ENCODE measurements around the gene ZNF30. TPM values are rescaled to one million over a fixed set of nuclear protein-coding genes. Genes with fewer than 3 reads are reported as not detected.

The ZNF30 gene
- 1 to 10 TPM; 1.3 to 9.6 (median 2.5) TPM for total RNA-seq

- intact Hi-C loops (cut with DNase I) = no loop called here
- Histone ChIP-seq H3K36me3 (peaks cover 0 to 21% (median 10%) of the 10 kb centered on the region in 4 donors), H3K4me1 (peaks cover 7 to 18% (median 14%) of the 10 kb centered on the region in 4 donors), H3K4me3 (peak within 1 kb of the TSS; percentile 65 to 82 (median 75)), H3K27me3 (no peaks in the 10 kb centered on the region), H3K9me3 (no peaks in the 10 kb centered on the region), H3K27ac (replicated peaks in 1 of 4) (peak within 1 kb of the TSS; percentile 73 to 87 (median 82))
- WGBS = under 1% methylated on average over 44 of the region's 53 CpGs
- DNase-seq (ENCODE audit: extremely low spot score) = peak; percentile 93
- TF ChIP-seq POLR2AphosphoS5 (IDR thresholded peaks at IDR 0.05) (peak; percentile 69 to 89), POLR2A (IDR thresholded peaks at IDR 0.05; ENCODE audit: low read depth) (no peak)
- TF ChIP-seq, protein P1, sequence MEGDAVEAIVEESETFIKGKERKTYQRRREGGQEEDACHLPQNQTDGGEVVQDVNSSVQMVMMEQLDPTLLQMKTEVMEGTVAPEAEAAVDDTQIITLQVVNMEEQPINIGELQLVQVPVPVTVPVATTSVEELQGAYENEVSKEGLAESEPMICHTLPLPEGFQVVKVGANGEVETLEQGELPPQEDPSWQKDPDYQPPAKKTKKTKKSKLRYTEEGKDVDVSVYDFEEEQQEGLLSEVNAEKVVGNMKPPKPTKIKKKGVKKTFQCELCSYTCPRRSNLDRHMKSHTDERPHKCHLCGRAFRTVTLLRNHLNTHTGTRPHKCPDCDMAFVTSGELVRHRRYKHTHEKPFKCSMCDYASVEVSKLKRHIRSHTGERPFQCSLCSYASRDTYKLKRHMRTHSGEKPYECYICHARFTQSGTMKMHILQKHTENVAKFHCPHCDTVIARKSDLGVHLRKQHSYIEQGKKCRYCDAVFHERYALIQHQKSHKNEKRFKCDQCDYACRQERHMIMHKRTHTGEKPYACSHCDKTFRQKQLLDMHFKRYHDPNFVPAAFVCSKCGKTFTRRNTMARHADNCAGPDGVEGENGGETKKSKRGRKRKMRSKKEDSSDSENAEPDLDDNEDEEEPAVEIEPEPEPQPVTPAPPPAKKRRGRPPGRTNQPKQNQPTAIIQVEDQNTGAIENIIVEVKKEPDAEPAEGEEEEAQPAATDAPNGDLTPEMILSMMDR (IDR thresholded peaks at IDR 0.05) = peak in 2 of 3 experiments; percentile 2 to 21
Observed at GRCh38 chr19:34926685-34927375, at the start of gene ZNF30. ZNF30 (plus strand) TSS chr19:34926903; CDS start chr19:34929948, 3,045 bp downstream.

DNA sequence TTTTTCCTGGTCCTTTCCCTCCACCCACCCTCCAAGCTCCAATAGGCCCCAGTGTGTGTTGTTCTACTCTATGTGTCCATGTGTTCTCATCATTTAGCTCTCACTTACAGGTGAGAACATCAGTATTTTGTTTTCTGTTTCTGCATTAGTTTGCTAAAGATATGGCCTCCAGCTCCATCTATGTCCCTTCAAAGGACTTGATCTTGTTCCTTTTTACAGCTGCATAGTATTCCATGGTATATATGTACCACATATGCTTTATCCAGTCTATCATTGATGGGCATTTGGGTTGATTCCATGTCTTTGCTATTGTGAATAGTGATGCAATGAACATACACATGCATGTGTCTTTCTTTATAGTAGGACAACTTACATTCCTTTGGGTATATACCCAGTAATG, 47.1 kb upstream of the ZNF30 start:
- Histone ChIP-seq H3K9me3 (peaks cover 0 to under 1% (median 0%) of the 10 kb centered on the region in 4 donors), H3K27ac (replicated peaks in 1 of 4) (no peak overlapping the region), H3K4me1 (no peaks in the 10 kb centered on the region), H3K4me3 (no peak overlapping the region), H3K27me3 (peaks cover 0 to 3% (median 0%) of the 10 kb centered on the region in 4 donors), H3K36me3 (no peaks in the 10 kb centered on the region)
- DNase-seq (ENCODE audit: extremely low spot score) = no peak
- no peak for TF ChIP-seq POLR2AphosphoS5 (IDR thresholded peaks at IDR 0.05)
- TF ChIP-seq, protein P1 (IDR thresholded peaks at IDR 0.05) = no peak
- no peak for TF ChIP-seq POLR2A (IDR thresholded peaks at IDR 0.05; ENCODE audit: low read depth)
- intact Hi-C loops (cut with DNase I) = no loop called here

DNA sequence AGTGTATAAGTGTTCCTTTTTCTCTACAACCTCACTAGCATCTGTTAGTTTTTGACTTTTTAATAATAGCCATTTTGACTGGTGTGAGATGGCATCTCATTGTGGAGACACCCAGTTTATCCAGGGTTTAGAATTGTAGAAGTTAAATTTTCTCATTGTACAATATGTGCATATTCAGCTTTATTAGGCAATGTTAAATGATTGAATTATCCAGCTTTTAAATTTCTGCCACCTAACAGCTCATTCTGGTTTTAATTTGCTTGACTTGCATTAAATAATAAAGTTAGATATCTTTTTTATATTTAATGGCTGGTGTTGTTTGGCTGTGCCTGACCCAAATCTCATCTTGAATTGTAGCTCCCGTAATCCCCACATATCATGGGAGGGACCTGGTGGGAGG, 46.7 kb upstream of the ZNF30 start:
- intact Hi-C loops (cut with DNase I) = no loop called here
- WGBS = 94% methylated on average over 1 of the region's 1 CpG
- Histone ChIP-seq H3K27me3 (peaks cover 0 to 3% (median 0%) of the 10 kb centered on the region in 4 donors), H3K4me1 (no peaks in the 10 kb centered on the region), H3K36me3 (no peaks in the 10 kb centered on the region), H3K4me3 (no peak overlapping the region), H3K27ac (replicated peaks in 1 of 4) (no peak overlapping the region), H3K9me3 (peaks cover 0 to 6% (median 2%) of the 10 kb centered on the region in 4 donors)
- DNase-seq (ENCODE audit: extremely low spot score) = no peak
- TF ChIP-seq POLR2AphosphoS5 (IDR thresholded peaks at IDR 0.05) (no peak), POLR2A (IDR thresholded peaks at IDR 0.05; ENCODE audit: low read depth) (no peak), EP300 (IDR thresholded peaks at IDR 0.05) (no peak)
- TF ChIP-seq, protein P1 (IDR thresholded peaks at IDR 0.05) = no peak

- no peaks in the 10 kb centered on the region for H3K4me1 ChIP-seq
- peaks cover 0 to 3% (median 0%) of the 10 kb centered on the region in 4 donors for H3K27me3 ChIP-seq
- peaks cover 0 to 25% (median 15%) of the 10 kb centered on the region in 4 donors for H3K9me3 ChIP-seq
- DNase-seq (ENCODE audit: extremely low spot score) = no peak
- H3K36me3 ChIP-seq = no peaks in the 10 kb centered on the region
- intact Hi-C loops (cut with DNase I) = no loop called here
- no peak overlapping the region for H3K4me3 ChIP-seq
- H3K27ac ChIP-seq (replicated peaks in 1 of 4) = no peak overlapping the region
- TF ChIP-seq POLR2A (IDR thresholded peaks at IDR 0.05; ENCODE audit: low read depth) (no peak), EP300 (IDR thresholded peaks at IDR 0.05) (no peak), POLR2AphosphoS5 (IDR thresholded peaks at IDR 0.05) (no peak)
- TF ChIP-seq, protein P1 (IDR thresholded peaks at IDR 0.05) = no peak
- WGBS = 50% methylated on average over 1 of the region's 1 CpG
Observed at GRCh38 chr19:34881982-34882381, 44.7 kb upstream of the ZNF30 start.

Measured in esophagus muscularis mucosa (tissue), 4 donors.